GM23338 (cell line): ENCODE data around the gene CS. TPM values are rescaled to one million over a fixed set of nuclear protein-coding genes. Genes with fewer than 3 reads are reported as not detected.

Experiments
- ATAC-seq: fragments of 200-7000 bp; cut with Tn5 transposase; 3 replicates; pipeline ENCODE4 v1.9.1; 2020
- DNase-seq: peaks from one replicate; pipeline ENCODE4 v3.0.0-alpha.2; 2015; ENCODE audit warnings: low spot score
- H2AFZ ChIP-seq: fragments of 200-600 bp; sonication (generic); 2 replicates; pipeline ENCODE4 v1.8.0; 2016; ENCODE audit warnings: antibody characterized with exemption, mild to moderate bottlenecking, moderate library complexity
- H3F3A ChIP-seq: fragments of 200-600 bp; sonication (generic); replicated peaks from 2 replicates; pipeline ENCODE4 v1.8.0; 2017; ENCODE audit warnings: antibody characterized with exemption, mixed run types, low read depth
- H3K27ac ChIP-seq: fragments of 200-600 bp; sonication (generic); 2 replicates; pipeline ENCODE4 v1.6.1; 2016; ENCODE audit warnings: low read depth
- H3K27me3 ChIP-seq: fragments of 200-600 bp; sonication (generic); 2 replicates; pipeline ENCODE4 v1.8.0; 2016; ENCODE audit warnings: mild to moderate bottlenecking, mixed run types, moderate library complexity; ENCODE audit not compliant: insufficient read depth
- H3K36me3 ChIP-seq: fragments of 200-600 bp; sonication (generic); 2 replicates; pipeline ENCODE4 v1.8.0; 2016; ENCODE audit warnings: mild to moderate bottlenecking; ENCODE audit not compliant: insufficient read depth
- H3K4me1 ChIP-seq: fragments of 200-600 bp; sonication (generic); 2 replicates; pipeline ENCODE4 v1.8.0; 2016; ENCODE audit warnings: mild to moderate bottlenecking, moderate library complexity; ENCODE audit not compliant: insufficient read depth
- H3K4me2 ChIP-seq: fragments of 200-600 bp; sonication (generic); 2 replicates; pipeline ENCODE4 v1.7.1; 2017; ENCODE audit warnings: mixed run types
- H3K4me3 ChIP-seq: fragments of 200-600 bp; sonication (generic); 2 replicates; pipeline ENCODE4 v1.6.1; 2016; ENCODE audit warnings: mixed run types
- H3K79me2 ChIP-seq: fragments of 200-600 bp; sonication (generic); replicated peaks from 2 replicates; pipeline ENCODE4 v1.8.0; 2017; ENCODE audit warnings: mild to moderate bottlenecking; ENCODE audit not compliant: insufficient read depth
- H3K9me2 ChIP-seq: fragments of 200-600 bp; sonication (generic); 2 replicates; pipeline ENCODE4 v1.8.0; 2017; ENCODE audit not compliant: insufficient read depth
- H4K20me1 ChIP-seq: fragments of 200-600 bp; sonication (generic); replicated peaks from 2 replicates; pipeline ENCODE4 v1.8.0; 2017; ENCODE audit warnings: mild to moderate bottlenecking; ENCODE audit not compliant: insufficient read depth
- H3K27ac Mint-ChIP-seq: 2 replicates; pipeline ENCODE4 v1.8.0; 2020; ENCODE audit warnings: inconsistent platforms, mild to moderate bottlenecking, moderate library complexity, mixed read lengths
- H3K27me3 Mint-ChIP-seq: 3 replicates; pipeline ENCODE4 v1.8.0; 2022; ENCODE audit warnings: low read depth, mild to moderate bottlenecking, moderate library complexity, mixed read lengths, inconsistent platforms; ENCODE audit not compliant: insufficient read depth, poor library complexity
- H3K36me3 Mint-ChIP-seq: 3 replicates; pipeline ENCODE4 v1.8.0; 2021; ENCODE audit warnings: low read depth, mild to moderate bottlenecking, inconsistent platforms, moderate library complexity, mixed read lengths
- H3K4me1 Mint-ChIP-seq: 3 replicates; pipeline ENCODE4 v1.8.0; 2020; ENCODE audit warnings: mild to moderate bottlenecking, inconsistent platforms, mixed read lengths
- H3K4me3 Mint-ChIP-seq: 3 replicates; pipeline ENCODE4 v1.8.0; 2021; ENCODE audit warnings: moderate library complexity, mild to moderate bottlenecking, inconsistent platforms, mixed read lengths
- H3K9me3 Mint-ChIP-seq: 3 replicates; pipeline ENCODE4 v1.8.0; 2020; ENCODE audit warnings: moderate library complexity, mild to moderate bottlenecking, inconsistent platforms, mixed read lengths
- CREB1 ChIP-seq: fragments of 250-450 bp; sonication (Bioruptor Pico); IDR thresholded peaks from 2 replicates; pipeline ENCODE4 v1.5.0; 2020; ENCODE audit warnings: low read depth, mild to moderate bottlenecking, moderate library complexity
- JUNB ChIP-seq: IDR thresholded peaks from one replicate; pipeline ENCODE4 v1.6.1; 2016; ENCODE audit warnings: antibody characterized with exemption; ENCODE audit not compliant: unreplicated experiment
- POLR2AphosphoS5 ChIP-seq: IDR thresholded peaks from 2 replicates; pipeline ENCODE4 v1.6.1; 2016; ENCODE audit warnings: antibody characterized with exemption, low read depth
- ZNF114 ChIP-seq: fragments of 250-450 bp; sonication (Bioruptor Pico); IDR thresholded peaks from 2 replicates; pipeline ENCODE4 v1.5.0; 2020; ENCODE audit warnings: mild to moderate bottlenecking, moderate library complexity
- ZNF331 ChIP-seq: fragments of 250-450 bp; sonication (Bioruptor Pico); IDR thresholded peaks from 2 replicates; pipeline ENCODE4 v1.5.0; 2020; ENCODE audit warnings: low read depth, mild to moderate bottlenecking, moderate library complexity
- polyA plus RNA-seq: library from polyadenylated mRNA; unstranded; fragments of >200 nt; fragmentation: Nextera tagmentation; extraction: Ambion mirVana; gene quantifications from 2 replicates; pipeline ENCODE4 v1.2.1, GENCODE V29; 2016
- total RNA-seq: library from RNA; depleted of rRNA; stranded (reverse); fragments of >200 nt; shearing (Covaris generic); gene quantifications from 2 replicates; pipeline ENCODE4 v1.2.3, GENCODE V29; 2014
- TF ChIP-seq, protein P1 (sequence below): IDR thresholded peaks from 2 replicates; pipeline ENCODE4 v1.6.1; 2016; ENCODE audit warnings: antibody characterized with exemption
- TF ChIP-seq, protein P2 (sequence below), 2 experiments: fragments of 200-600 bp in 1 of 2; sonication (generic) in 1 of 2; conservative IDR thresholded peaks; 2 replicates each; pipeline versions ENCODE4 v1.5.1 to v1.6.1; 2016 to 2017; ENCODE audit warnings: antibody characterized with exemption in 2 of 2, low read depth in 2 of 2, mild to moderate bottlenecking in 2 of 2, moderate library complexity in 1 of 2
- TF ChIP-seq, protein P3 (sequence below): fragments of 250-450 bp; sonication (Bioruptor Pico); IDR thresholded peaks from 2 replicates; pipeline ENCODE4 v1.5.0; 2020; ENCODE audit warnings: mild to moderate bottlenecking, moderate library complexity

CS gene
- total and polyA plus RNA-seq, 2 experiments from 2014 or later: 63.3 to 166 TPM

DNA sequence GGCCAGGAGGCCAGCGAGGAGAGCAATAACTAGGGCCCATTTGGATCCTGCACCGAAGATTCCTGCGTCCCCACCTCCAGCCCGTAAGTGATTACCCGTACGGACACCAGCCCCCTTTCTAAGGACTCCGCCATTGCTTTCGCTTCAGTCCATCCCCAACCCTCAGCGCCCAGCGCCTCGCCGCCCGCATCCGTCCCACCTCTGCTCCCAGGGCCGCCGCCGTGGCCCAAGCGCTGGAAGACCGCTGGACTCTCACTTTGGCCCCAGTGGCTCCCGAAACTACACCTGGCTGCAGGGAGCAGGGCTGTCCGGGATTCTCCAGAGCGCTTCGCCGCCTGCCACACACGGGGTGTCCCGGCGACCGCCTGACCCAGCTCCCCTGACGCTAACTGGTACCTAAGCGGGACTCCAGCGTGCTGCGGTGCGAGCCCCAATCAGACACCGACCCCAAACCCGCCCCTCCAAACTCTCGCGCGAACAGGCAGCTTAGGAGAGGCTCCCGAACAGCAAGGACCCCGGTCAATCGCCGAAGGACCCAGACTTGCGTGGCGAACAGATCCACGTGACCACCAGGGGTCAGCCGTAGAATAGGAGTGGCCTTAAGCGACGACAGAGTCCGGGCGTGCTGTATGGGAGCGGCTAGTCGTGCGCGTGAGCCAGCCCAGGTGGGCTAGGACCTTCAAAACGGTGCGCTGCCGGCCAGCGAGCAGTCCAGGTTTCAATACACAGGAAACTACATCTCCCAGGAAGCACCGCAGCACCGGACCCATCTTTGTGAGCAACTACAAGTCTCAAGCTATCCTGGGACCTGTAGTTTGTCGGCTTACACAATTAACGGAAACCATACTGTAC is 15.7 kb upstream of the CS start, which contains the start of gene CNPY2:
TSS of gene CNPY2 (minus strand) at position 367 of the 852 bp plus-strand sequence. CDS start 771 bp downstream, outside the sequence.
- peaks cover 12% of the 10 kb centered on the region for H3K4me1 ChIP-seq
- no peaks in the 10 kb centered on the region; the same call in 2 of the 3 replicates for H3K9me3 Mint-ChIP-seq
- peak; percentile 99 for DNase-seq
- H3K27ac Mint-ChIP-seq: peak within 1 kb of the TSS; percentile 99
- peaks cover 4% of the 10 kb centered on the region for H3K4me1 Mint-ChIP-seq
- H3K36me3 Mint-ChIP-seq: peaks cover 42% of the 10 kb centered on the region
- peak within 1 kb of the TSS; percentile 99 for H3K4me3 ChIP-seq
- H3K27me3 Mint-ChIP-seq: peaks cover 8% of the 10 kb centered on the region
- peaks cover 18% of the 10 kb centered on the region for H3F3A ChIP-seq
- H3K9me2 ChIP-seq: no peaks in the 10 kb centered on the region
- TF ChIP-seq, protein P1, sequence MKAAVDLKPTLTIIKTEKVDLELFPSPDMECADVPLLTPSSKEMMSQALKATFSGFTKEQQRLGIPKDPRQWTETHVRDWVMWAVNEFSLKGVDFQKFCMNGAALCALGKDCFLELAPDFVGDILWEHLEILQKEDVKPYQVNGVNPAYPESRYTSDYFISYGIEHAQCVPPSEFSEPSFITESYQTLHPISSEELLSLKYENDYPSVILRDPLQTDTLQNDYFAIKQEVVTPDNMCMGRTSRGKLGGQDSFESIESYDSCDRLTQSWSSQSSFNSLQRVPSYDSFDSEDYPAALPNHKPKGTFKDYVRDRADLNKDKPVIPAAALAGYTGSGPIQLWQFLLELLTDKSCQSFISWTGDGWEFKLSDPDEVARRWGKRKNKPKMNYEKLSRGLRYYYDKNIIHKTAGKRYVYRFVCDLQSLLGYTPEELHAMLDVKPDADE: peak; percentile 97
- TF ChIP-seq POLR2AphosphoS5 (peak; percentile 92), JUNB (no peak), CREB1 (CRISPR knock-in tag) (peak; percentile 71; the same call in 1 of the 2 replicates)
- TF ChIP-seq, protein P2, sequence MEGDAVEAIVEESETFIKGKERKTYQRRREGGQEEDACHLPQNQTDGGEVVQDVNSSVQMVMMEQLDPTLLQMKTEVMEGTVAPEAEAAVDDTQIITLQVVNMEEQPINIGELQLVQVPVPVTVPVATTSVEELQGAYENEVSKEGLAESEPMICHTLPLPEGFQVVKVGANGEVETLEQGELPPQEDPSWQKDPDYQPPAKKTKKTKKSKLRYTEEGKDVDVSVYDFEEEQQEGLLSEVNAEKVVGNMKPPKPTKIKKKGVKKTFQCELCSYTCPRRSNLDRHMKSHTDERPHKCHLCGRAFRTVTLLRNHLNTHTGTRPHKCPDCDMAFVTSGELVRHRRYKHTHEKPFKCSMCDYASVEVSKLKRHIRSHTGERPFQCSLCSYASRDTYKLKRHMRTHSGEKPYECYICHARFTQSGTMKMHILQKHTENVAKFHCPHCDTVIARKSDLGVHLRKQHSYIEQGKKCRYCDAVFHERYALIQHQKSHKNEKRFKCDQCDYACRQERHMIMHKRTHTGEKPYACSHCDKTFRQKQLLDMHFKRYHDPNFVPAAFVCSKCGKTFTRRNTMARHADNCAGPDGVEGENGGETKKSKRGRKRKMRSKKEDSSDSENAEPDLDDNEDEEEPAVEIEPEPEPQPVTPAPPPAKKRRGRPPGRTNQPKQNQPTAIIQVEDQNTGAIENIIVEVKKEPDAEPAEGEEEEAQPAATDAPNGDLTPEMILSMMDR (conservative IDR thresholded peaks at IDR 0.05; ENCODE audit: low read depth in 2 of 2): peak in 1 of 2 experiments; percentile 59; a peak in 2 of 4 replicates
- H3K79me2 ChIP-seq: peaks cover 20% of the 10 kb centered on the region
- peak within 1 kb of the TSS; percentile 97 for H2AFZ ChIP-seq
- peak; percentile 94 for ATAC-seq
- no peaks in the 10 kb centered on the region for H3K27me3 ChIP-seq
- H4K20me1 ChIP-seq: peaks cover 3% of the 10 kb centered on the region; the same call in 1 of the 2 replicates
- H3K36me3 ChIP-seq: peaks cover 31% of the 10 kb centered on the region
- peak within 1 kb of the TSS; percentile 92 for H3K27ac ChIP-seq
- H3K4me2 ChIP-seq: peak within 1 kb of the TSS; percentile 99
- H3K4me3 Mint-ChIP-seq: peak within 1 kb of the TSS; percentile 100

DNA sequence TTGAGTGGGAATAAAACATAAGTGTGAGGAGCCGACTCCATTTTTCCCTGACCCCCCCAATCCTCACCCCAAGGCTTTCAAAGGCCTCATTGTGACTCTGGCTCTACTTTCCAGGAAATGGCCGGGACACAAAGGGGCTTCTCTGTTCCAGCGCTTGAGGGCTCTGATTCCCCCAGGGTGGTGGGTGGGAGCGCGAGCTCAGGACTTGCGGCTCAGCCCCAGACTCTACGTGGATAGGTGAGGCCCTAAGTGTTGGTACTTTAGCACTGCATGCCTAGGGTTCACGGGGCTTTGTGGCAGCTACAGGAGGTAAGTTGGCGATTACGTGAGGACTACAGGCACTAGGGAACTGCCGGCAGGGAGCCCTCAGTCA is 15.1 kb upstream of the CS start:
- H2AFZ ChIP-seq: peak overlapping the region; percentile 90
- no peak for TF ChIP-seq JUNB
- TF ChIP-seq, protein P3, sequence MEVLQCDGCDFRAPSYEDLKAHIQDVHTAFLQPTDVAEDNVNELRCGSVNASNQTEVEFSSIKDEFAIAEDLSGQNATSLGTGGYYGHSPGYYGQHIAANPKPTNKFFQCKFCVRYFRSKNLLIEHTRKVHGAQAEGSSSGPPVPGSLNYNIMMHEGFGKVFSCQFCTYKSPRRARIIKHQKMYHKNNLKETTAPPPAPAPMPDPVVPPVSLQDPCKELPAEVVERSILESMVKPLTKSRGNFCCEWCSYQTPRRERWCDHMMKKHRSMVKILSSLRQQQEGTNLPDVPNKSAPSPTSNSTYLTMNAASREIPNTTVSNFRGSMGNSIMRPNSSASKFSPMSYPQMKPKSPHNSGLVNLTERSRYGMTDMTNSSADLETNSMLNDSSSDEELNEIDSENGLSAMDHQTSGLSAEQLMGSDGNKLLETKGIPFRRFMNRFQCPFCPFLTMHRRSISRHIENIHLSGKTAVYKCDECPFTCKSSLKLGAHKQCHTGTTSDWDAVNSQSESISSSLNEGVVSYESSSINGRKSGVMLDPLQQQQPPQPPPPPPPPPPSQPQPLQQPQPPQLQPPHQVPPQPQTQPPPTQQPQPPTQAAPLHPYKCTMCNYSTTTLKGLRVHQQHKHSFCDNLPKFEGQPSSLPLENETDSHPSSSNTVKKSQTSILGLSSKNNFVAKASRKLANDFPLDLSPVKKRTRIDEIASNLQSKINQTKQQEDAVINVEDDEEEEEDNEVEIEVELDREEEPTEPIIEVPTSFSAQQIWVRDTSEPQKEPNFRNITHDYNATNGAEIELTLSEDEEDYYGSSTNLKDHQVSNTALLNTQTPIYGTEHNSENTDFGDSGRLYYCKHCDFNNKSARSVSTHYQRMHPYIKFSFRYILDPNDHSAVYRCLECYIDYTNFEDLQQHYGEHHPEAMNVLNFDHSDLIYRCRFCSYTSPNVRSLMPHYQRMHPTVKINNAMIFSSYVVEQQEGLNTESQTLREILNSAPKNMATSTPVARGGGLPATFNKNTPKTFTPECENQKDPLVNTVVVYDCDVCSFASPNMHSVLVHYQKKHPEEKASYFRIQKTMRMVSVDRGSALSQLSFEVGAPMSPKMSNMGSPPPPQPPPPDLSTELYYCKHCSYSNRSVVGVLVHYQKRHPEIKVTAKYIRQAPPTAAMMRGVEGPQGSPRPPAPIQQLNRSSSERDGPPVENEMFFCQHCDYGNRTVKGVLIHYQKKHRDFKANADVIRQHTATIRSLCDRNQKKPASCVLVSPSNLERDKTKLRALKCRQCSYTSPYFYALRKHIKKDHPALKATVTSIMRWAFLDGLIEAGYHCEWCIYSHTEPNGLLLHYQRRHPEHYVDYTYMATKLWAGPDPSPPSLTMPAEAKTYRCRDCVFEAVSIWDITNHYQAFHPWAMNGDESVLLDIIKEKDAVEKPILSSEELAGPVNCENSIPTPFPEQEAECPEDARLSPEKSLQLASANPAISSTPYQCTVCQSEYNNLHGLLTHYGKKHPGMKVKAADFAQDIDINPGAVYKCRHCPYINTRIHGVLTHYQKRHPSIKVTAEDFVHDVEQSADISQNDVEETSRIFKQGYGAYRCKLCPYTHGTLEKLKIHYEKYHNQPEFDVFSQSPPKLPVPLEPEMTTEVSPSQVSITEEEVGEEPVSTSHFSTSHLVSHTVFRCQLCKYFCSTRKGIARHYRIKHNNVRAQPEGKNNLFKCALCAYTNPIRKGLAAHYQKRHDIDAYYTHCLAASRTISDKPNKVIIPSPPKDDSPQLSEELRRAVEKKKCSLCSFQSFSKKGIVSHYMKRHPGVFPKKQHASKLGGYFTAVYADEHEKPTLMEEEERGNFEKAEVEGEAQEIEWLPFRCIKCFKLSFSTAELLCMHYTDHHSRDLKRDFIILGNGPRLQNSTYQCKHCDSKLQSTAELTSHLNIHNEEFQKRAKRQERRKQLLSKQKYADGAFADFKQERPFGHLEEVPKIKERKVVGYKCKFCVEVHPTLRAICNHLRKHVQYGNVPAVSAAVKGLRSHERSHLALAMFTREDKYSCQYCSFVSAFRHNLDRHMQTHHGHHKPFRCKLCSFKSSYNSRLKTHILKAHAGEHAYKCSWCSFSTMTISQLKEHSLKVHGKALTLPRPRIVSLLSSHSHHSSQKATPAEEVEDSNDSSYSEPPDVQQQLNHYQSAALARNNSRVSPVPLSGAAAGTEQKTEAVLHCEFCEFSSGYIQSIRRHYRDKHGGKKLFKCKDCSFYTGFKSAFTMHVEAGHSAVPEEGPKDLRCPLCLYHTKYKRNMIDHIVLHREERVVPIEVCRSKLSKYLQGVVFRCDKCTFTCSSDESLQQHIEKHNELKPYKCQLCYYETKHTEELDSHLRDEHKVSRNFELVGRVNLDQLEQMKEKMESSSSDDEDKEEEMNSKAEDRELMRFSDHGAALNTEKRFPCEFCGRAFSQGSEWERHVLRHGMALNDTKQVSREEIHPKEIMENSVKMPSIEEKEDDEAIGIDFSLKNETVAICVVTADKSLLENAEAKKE (CRISPR knock-in tag): no peak
- TF ChIP-seq POLR2AphosphoS5: no peak
- TF ChIP-seq, protein P1: no peak
- TF ChIP-seq ZNF114 (CRISPR knock-in tag): no peak
- no peak for TF ChIP-seq ZNF331

More for the DNA sequence above, 15.1 kb upstream of the CS start:
- Histone ChIP-seq H3K27me3 (no peaks in the 10 kb centered on the region), H3K27ac (peak overlapping the region; percentile 92), H3K4me2 (peak overlapping the region; percentile 99), H3K79me2 (peaks cover 20% of the 10 kb centered on the region), H4K20me1 (peaks cover 3% of the 10 kb centered on the region; the same call in 1 of the 2 replicates), H3F3A (peaks cover 18% of the 10 kb centered on the region), H3K4me3 (peak overlapping the region; percentile 99), H3K9me2 (no peaks in the 10 kb centered on the region), H3K36me3 (peaks cover 37% of the 10 kb centered on the region), H3K4me1 (peaks cover 12% of the 10 kb centered on the region)
- ATAC-seq (peak; percentile 10), DNase-seq (peak; percentile 35)
- Mint-ChIP-seq H3K9me3 (no peaks in the 10 kb centered on the region; the same call in 2 of the 3 replicates), H3K36me3 (peaks cover 48% of the 10 kb centered on the region), H3K4me3 (peak overlapping the region; percentile 100), H3K27ac (peak overlapping the region; percentile 99), H3K4me1 (peaks cover 4% of the 10 kb centered on the region), H3K27me3 (peaks cover 7% of the 10 kb centered on the region)
